ENCODE results near the gene SLC6A9.

- no peak for TF ChIP-seq ELF4 (IDR thresholded peaks at IDR 0.05)
- TF ChIP-seq FOXA1 (IDR thresholded peaks at IDR 0.05) = no peak
- no peak for TF ChIP-seq SUZ12 (IDR thresholded peaks at IDR 0.05)
These were observed 31.1 kb downstream of the SLC6A9 start for GRCh38 chr1:44000122-44000665.
